H1 (cell line): ENCODE data around the gene TSPEAR. TPM values are rescaled to one million over a fixed set of nuclear protein-coding genes. Genes with fewer than 3 reads are reported as not detected.

Source experiments
- BCL11A ChIP-seq, 2 experiments: IDR thresholded peaks; one replicate each; pipeline ENCODE4 v1.6.1; 2011; ENCODE audit warnings: low read depth in 2 of 2, low read length in 2 of 2, mild to moderate bottlenecking in 2 of 2
- EZH2 ChIP-seq: fragments of 200-600 bp; sonication (generic); IDR thresholded peaks from 2 replicates; pipeline ENCODE4 v1.7.1; 2012; ENCODE audit warnings: low read depth, mild to moderate bottlenecking, moderate library complexity, low read length, inconsistent platforms; ENCODE audit not compliant: severe bottlenecking
- HDAC2 ChIP-seq, 2 experiments: fragments of 300-600 bp in 1 of 2; sonication (generic) in 1 of 2; IDR thresholded peaks; 2 replicates each; pipeline ENCODE4 v1.6.1; 2011 to 2012; ENCODE audit warnings: low read depth in 2 of 2, low read length in 2 of 2, mild to moderate bottlenecking in 2 of 2, moderate library complexity in 2 of 2, borderline replicate concordance in 1 of 2, inconsistent platforms in 1 of 2
- JUN ChIP-seq: IDR thresholded peaks from 2 replicates; pipeline ENCODE4 v1.6.1; 2011; ENCODE audit warnings: low read depth, mild to moderate bottlenecking, improper control_type of control experiment, low read length
- JUND ChIP-seq: IDR thresholded peaks from 2 replicates; pipeline ENCODE4 v1.6.1; 2011; ENCODE audit warnings: mild to moderate bottlenecking, improper control_type of control experiment, low read length
- polyA plus RNA-seq, 7 experiments: library from polyadenylated mRNA; depleted of rRNA in 3 of 7; stranded (reverse) in 5 of 7; unstranded in 2 of 7; fragments of >200 nt in 5 of 7; fragments of 200-250 nt in 2 of 7; gene quantifications; 1 replicate in 5 of 7; 2 replicates in 1 of 7; 4 replicates in 1 of 7; pipeline versions ENCODE4 v1.2.1 to v1.2.3, GENCODE V29; 2011 to 2013; ENCODE audit warnings: missing spikeins in 2 of 7, mixed read lengths in 2 of 7
- total RNA-seq: library from RNA; stranded (reverse); fragmentation: NEBNext Ultra II Directional; extraction: Animal tissue kit (Norgen Biotek cat#: 25700); gene quantifications from 2 replicates; pipeline ENCODE4 v1.2.1, GENCODE V29; 2021
- TF ChIP-seq, protein P1 (sequence below), 3 experiments: IDR thresholded peaks; 1 replicate in 2 of 3; 2 replicates in 1 of 3; pipeline versions ENCODE4 v1.5.1 to v1.6.1; 2011; ENCODE audit warnings: low read length in 3 of 3, mild to moderate bottlenecking in 3 of 3, inconsistent platforms in 2 of 3, low read depth in 1 of 3, moderate library complexity in 1 of 3; ENCODE audit not compliant: insufficient read depth in 1 of 3; ENCODE audit errors: control extremely low read depth in 1 of 3

The TSPEAR gene
- total and polyA plus RNA-seq, 2 of the 8 experiments (the other 6 are each of a cell fraction or from before 2014, with no cell fraction given) = 0.58 to 0.89 TPM

DNA sequence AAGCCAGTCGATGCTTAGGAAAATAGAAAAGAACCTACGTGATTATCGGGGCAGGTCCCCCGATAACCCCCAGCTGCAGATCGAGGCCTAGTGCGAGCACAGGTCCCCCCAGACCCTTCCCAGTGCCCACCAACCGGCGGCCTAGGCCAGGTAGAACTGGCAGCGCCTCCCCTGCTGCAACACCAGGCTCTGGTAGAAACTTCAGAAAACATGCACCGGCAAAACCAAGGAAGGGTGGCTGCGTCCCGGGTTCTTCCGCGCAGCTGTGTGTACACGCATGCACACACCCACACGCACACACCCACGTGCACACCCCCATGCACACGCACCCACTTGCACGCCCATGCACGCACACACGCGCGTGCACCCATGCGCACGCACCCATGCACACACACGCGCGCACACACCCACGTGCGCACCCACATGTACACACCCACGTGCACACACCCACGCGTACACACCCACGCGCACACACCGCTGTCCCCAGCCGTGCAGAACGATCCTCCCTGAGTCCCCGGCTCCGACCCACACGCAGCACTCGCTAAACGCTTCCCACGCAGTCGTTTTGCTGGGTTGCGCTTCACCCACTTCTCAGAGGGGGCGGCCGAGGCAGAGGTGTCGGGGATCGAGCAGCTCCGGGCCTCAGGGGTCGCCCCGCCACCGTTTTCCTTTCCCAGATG, 5.2 kb downstream of the TSPEAR start (continued):
- TF ChIP-seq, protein P1, sequence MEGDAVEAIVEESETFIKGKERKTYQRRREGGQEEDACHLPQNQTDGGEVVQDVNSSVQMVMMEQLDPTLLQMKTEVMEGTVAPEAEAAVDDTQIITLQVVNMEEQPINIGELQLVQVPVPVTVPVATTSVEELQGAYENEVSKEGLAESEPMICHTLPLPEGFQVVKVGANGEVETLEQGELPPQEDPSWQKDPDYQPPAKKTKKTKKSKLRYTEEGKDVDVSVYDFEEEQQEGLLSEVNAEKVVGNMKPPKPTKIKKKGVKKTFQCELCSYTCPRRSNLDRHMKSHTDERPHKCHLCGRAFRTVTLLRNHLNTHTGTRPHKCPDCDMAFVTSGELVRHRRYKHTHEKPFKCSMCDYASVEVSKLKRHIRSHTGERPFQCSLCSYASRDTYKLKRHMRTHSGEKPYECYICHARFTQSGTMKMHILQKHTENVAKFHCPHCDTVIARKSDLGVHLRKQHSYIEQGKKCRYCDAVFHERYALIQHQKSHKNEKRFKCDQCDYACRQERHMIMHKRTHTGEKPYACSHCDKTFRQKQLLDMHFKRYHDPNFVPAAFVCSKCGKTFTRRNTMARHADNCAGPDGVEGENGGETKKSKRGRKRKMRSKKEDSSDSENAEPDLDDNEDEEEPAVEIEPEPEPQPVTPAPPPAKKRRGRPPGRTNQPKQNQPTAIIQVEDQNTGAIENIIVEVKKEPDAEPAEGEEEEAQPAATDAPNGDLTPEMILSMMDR (IDR thresholded peaks at IDR 0.05; ENCODE audit: control extremely low read depth in 1 of 3, insufficient read depth in 1 of 3, low read depth in 1 of 3, low read length in 3 of 3) = no peak
- TF ChIP-seq BCL11A (IDR thresholded peaks at IDR 0.05; ENCODE audit: low read depth in 2 of 2, low read length in 2 of 2) (no peak), HDAC2 (IDR thresholded peaks at IDR 0.05; ENCODE audit: borderline replicate concordance in 1 of 2, low read depth in 2 of 2, low read length in 2 of 2) (peak; percentile 73 to 89; a peak in 2 of 4 replicates), JUN (no peak), JUND (no peak), EZH2 (no peak)
- TF ChIP-seq, all 59 proteins: peak for 6
